TTC549 (cell line): ENCODE results near the gene NTM.
"Not testable (repeated sequence)": the region's sequence is repeated elsewhere in the genome, so short reads cannot be mapped to it uniquely, and the experiment has no call there.

Source experiments
- FAIRE-seq: peaks from 2 replicates; lab custom pipeline; 2012; peaks lifted over from hg19 to GRCh38; lab: Jason Lieb, UNC

NTM gene

DNA sequence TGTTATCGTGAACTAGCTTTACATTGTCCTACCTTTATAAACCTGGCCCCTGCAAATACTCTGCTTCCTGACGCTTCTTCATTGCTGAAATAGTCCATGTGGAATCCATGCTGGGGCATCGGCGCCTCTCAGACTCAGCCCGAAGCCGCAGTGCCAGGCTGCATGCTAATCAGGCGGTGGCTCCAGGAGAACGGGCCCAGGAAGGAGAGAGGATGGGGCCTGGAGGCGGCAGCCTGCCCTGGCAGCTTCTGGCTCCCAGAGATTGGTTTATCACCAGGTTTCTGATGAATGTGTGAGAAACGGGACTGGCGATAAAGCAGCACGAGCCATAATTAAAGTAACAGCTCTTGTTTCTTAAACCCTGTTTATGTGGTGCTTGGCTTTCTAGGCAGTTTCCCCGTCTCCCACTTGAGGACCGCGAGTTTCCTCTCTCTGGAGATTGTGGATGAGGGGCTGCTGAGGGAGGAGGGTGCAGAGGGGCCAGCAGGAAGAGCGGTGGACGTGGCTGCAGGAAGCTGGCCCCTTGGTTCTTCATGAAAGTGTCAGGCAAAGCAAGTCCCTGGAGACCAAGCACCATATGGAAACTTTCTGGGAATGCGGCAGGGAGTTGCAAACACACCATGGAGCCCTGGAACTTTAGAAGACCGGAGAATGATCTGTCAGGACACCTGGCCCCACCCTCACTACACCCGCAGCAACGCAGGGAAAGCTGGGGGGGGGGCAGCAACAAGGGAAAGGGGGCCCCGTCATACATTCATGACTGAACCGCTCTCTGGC lies 93.4 kb downstream of the NTM start:
- FAIRE-seq: no peak

DNA sequence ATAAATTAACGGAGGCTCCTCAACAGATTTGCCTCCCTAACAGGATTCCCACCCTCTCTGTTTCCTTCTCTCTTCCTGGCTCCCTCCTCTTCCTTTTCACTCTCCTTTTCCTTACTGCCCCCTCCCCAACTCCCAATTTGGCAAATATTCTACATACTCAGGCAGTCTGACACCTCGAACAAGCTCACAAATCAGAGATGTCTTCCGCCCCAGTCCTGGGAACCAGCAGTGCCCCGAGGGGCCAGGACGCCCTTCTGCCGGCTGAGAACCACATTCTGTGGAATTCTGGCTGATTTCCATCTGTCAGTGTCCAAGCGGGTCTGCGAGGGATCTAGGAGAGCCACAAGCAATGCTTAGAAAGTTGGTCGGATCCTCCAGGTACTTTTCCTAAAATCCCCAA lies 94.0 kb downstream of the NTM start:
- FAIRE-seq: no peak

DNA sequence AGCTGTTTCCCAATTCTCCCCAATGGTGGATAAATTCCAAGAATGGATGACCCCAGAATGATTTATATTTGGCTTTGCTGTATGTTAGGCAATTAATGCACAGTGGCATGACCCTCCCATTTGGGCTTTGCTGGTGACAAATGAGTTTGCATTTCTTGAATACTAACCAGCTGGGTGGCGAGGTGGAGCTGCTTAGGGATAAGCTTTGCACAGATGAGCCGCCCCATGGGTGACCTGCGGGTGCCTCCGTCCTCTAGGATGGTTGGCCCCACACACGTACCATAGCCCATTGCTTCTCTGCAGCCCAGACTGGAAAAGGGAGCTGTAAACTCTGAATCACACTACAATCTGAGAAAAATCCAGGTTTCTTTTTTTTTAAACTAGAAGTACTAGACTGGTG lies 94.6 kb downstream of the NTM start:
- FAIRE-seq: no peak

DNA sequence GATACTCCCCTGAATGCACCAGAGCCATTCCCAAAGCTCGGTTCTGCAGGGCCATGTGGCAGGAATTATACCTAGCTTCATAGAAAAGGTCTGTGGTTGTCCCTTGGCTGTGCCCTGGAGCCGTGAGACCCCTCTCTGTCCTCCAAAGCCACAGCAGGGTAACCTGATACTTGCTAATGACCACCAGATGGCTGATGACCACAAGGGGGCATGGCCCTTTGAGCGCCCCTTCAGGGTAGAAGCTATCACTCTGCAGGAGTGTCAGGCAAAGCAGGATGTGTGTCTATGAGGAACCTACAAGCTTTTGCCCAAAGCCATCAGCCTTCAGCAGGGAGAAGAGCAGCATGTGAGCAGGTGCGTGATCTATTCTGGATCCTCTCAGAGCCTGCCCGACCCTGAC lies 95.3 kb downstream of the NTM start:
- FAIRE-seq: no peak

DNA sequence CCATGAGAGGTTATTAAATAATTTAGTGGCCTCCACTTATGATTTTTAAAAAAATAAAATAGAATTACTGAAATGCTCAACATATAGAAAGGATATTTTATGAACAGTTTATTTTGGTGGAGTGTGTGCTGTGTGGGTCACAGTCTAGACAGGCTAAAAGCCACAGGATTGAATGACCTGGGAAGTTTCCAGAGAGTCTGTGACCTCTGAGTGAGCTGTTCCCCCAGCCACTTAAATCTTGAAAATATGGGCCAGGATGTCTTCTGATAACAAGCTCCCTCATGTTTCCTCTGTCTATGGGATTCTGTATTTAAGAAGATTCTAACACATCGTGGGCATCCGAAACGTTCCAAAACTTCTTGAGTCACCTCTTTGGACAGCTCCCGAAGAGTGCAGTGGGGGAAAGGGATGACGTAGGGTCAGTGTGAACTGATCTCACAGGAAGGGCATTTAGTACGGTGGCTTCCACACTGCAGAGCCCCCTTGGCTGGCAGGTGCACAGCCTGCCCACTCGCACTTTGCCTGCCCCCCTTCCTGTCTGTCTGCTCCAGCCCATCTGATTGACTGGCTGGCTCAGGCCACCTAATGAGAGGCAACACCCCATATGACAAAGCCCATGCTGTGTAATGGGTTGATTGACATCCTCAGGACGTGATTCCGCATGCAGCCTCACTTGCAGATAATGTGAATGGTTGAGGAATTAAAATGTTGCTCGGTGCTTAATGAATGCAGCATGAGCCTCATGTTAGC lies 97.4 kb downstream of the NTM start:
- no peak for FAIRE-seq

DNA sequence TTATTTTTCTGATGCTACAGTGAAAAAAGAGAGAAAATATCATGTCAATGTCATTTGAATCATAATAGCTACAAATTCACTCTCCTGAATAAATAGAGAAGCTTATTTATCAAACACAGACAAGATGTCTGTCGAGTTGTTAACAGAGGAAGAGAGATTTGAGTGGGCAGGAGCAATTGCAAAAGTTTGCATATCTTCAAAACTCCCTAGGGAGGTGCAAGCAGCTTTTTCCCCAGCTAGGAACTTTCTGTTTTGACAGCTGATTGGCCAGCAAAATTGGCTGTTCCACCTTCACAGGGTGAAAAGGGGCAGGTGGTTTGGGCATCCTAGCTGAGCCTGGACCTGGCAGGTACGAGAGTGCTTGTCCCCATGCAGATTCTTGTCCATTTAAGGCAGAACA lies 98.2 kb downstream of the NTM start:
- no peak for FAIRE-seq

DNA sequence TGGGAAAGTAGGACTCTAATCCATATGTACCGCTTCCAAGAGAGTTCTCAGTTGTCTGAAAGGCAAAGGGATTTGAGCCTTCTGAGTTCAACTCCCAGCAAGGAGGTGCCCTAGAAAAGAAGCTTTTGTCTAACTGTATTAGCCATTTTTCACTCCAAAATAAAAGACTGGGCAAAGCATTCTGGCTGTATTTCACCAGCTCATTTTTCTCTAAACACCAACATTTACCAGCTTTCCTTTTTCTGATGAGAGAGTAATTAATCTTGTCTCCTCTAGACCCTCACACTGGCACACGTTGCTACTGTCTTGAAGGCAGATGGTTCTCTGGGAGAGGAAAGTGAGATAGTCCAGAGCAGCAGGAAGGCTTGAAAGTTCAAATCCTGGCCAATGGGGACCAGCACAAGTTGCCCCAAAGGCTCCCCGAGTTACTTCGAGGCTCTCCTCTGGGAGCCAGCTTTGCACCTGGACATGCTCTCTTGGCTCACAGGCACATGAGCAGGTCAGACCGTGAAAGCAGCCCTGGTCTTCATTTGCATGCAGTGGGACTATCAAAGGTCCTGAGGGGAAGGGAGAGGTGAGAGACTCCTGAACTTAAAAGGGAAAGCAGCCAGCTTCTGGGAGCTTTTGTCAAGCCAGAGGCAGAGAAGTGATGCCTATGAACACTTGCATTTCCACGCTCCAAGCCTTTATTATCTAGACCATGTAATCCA lies 100.0 kb downstream of the NTM start:
- no peak for FAIRE-seq

DNA sequence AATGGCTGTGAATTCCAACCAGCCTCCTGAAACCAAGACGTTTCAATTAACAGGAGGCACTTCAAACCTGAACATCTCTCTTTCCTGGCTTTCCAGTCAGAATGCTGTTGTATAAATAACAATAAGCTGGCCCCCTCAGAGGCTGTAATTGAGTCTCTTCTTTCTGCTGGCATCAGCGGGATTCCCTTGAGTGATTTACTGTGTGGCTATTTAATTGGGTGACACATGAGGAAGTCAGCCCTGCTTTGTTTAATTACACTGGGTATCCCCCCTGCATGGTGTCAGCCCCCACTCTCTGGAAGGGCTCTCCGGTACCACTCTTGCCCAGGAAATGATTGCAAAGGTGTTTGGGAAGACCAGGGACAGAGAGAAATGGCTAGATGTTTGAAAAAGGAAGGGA lies 101.6 kb downstream of the NTM start:
- no peak for FAIRE-seq

DNA sequence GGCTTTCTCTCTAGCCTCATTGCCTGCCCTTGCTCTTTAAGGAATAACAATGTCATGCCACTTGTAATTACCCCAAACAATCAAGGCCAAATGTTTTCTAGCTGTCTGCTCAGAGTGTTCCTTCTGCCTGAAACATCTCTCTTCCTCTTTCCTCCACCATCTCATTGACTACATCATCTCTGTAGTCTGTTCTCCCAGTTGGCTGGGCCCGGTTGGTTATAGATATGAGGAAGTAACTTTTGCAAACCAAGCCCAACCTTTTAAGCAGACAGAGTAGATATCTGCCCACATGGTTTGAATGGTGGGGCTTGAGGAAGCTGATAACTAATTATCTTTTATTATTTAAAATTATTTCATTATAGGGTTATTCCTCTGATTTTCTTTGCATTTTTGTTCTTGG lies 104.5 kb downstream of the NTM start:
- FAIRE-seq: no peak

DNA sequence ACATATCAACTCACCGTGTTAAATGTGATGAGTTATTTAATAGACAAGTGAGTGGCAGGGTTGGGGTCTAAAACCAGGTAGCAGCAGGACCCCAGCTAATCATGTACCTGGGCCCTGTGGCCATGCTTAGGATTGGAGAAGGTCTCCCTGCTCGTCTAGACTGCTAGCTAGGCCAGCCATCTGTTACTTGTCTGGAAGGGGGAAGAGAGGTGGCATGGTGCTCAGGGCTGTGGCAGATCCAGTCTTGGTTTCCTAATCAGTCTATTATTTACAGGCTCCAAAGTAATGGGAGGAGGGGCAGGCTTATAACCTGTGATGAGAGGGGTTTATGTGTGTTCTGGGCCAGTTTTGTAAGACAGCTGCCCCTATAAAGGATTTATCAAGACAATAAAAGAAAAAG lies 105.9 kb downstream of the NTM start:
- FAIRE-seq: no peak

DNA sequence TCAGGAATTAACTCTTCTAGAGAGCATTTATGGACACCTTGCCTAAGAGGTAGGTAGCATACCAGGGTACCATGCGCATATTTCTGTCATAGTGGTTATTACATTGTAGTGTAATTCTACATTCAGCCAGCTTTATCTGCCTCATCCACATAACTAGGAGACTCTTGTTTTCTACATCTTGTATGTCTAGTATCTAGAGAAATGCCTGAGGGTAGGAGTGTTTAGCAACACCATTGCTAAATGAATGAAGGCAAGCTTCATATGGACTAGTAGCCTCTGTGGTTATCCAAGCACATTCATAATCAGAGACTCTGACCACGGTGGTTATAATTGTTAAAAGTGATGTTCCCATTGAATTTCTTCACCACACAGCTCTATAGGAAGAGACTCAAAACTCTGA lies 107.9 kb downstream of the NTM start:
- FAIRE-seq: no peak

DNA sequence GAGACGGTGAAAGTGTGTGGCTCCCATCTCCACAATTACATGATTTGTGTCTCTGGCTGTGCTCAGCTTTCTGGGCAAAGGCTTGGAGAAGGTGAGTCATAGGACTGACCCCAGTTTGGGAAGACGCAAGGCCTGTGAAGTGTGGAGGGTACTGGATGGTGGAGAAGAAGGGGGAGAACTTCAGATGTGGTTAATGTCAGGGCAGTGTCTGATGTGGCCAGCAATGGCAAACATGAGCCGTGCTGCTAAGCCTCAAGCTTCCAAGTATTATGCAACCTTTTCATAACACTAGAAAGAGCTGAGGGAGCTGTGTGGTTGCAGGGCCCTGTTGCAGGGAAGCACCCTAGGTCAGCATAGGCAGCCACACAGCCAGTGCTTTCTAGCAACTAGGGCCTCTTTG lies 110.9 kb downstream of the NTM start:
- no peak for FAIRE-seq

DNA sequence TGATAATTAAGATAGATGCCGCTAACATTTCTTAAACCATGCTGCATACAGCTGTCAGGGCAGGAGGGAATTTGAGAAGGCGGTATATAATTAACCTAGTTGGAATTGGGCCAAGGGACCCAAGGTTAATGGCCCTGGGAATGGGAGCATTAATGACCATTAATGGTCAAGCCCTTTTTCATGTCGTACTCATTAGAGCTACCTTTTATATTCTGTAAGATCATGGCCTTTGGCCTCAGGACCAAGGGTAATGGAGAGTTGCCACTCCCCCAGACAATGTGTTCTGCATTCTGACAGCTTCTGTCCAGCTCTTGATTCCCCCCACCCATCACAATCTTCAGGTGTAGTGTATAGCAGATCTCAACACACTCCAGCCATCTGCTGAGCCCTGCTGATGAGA lies 111.6 kb downstream of the NTM start:
- no peak for FAIRE-seq

DNA sequence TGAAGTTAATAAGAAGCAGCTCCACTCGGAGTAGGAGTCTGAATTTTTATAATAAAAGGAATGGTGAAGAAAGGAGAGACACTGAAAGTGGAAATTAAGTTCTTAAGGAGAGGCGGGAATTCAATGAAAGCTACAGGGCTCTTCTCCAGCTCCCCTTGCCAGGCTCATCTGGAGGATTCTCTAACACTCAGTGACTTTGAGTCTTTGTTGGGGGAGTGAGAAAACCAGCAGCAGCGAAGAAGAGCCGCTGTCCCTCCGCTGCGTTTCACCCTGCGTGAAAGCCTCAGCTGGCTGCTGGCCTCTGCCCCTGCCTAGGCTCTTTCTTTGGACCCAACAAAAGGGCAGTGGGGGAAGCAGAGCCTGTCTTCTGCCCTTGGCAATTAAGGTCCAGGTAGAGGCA lies 113.0 kb downstream of the NTM start:
- no peak for FAIRE-seq

DNA sequence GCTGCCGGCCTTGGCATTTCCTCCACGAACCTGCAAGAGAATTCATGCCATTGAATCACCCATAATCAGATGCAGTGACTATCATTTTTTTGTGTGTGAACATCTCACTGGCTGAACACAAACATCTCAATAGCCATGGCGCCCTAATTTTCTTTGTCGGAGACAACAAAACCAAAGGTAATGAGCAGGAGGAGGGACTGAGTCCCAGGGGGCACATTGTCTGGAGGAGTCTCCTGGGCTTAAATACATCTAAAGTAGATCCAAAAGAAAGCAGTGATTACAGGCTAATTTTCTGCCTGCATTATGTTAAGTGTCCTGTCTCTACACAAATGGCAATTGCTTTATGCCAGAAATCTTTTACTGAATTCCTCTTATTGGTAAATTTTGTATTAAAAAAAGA lies 113.5 kb downstream of the NTM start:
- FAIRE-seq: no peak

DNA sequence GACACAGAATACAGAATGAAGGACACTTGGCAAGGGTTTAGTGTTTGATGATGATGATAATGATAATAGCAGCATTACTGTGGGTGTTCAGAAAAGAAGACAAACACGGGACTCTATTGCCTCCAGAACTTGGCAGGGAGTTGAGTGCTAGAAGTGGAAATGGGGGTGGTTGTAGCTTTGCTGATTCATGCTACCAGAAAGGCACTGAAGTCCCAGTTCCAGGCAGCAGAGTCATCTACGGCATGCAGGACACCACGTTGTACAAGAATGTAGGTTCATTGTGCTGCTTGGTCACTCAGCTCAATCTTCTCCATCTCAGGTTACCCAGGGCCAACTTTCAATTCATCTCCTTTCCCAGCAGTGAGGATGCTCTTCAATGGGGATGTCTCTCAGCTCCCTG lies 115.7 kb downstream of the NTM start:
- no peak for FAIRE-seq

DNA sequence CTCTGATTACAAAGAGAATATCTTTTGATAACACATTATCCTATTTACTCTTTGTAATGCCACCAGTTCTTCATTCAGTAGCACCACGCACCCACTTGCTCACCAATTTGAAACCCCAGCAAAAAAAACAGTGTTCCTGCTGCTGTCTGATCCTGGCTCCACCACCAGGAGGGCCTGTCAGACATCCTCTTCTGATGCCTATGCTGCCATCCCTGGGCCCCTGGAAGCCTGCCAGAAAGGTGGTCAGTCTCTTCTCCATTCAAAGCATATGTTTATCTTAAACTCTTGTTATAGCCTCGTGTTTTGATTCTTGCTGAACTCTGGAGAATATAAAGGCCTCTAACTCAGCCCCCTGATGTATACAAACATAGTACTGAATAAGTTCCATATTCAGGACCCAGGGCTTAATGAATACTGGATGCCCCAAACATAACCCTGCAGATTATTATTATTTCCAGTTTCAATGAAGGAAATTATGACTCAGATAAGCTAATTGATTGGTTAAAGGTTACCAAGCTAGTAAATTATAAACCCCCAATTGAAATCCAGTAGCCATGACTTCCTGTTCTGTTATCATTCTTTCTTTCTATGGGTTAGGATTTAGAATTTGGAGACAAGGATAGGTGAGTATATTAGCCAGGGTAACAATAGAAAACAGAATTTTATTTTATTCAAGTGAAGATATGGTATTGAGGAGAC lies 116.7 kb downstream of the NTM start:
- FAIRE-seq: no peak

DNA sequence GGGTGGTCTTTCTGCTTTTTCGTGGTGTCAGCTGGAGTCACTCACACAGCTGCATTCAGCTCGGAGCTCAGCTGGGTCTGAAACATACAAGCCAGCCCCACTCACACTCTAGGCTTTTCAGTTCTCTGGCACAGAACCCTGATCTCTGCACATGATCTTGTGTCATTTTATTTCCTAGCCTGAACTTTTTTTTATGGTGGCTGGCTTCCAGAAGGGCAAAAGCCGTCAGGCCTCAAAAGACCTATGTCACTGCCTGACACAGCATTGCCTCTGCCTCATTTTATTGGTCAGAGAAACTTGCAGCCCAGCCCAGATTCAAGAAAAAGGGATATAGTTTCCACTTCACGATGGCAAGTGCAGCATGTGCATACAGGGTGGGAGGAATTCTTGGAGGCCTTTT lies 117.8 kb downstream of the NTM start:
- no peak for FAIRE-seq

DNA sequence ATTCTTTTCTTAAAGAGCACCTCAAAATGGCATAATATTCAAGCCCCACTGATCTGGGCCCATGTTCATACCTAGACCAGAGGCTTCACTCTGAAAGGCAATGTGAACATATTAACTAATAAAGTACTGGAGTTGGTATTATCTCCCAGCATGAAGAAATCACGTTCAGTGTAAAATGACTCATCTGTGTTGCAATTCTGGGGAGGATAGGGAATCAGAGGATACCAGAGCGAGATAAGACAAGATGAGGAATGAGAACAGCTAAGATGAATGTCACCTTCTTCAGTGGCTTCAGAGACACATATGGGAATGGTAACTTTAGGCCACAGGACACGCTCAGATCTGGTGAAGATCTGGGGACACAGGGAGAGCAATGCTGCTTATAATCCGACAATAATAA lies 121.1 kb downstream of the NTM start:
- FAIRE-seq: no peak

DNA sequence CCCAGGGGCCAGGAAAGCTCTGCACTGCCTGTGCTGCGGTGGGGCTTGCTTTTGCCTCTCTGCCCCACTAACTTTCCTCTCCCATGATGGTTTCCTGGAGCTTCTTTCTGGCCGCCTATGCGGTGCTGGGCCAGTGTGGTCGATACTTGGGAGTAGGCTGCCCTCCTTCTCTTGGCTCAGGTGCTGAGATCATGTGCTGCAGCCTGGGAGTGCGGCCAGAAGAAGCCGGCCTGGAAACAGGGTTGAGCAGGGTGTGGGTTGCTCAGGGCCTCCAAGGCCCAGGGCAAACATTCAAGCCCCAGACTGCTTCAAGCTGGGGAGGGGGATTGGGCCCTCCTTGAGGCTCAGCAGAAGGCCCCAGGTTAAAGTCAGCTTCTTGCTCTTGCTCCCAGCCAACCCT lies 125.0 kb downstream of the NTM start:
- FAIRE-seq: no peak

DNA sequence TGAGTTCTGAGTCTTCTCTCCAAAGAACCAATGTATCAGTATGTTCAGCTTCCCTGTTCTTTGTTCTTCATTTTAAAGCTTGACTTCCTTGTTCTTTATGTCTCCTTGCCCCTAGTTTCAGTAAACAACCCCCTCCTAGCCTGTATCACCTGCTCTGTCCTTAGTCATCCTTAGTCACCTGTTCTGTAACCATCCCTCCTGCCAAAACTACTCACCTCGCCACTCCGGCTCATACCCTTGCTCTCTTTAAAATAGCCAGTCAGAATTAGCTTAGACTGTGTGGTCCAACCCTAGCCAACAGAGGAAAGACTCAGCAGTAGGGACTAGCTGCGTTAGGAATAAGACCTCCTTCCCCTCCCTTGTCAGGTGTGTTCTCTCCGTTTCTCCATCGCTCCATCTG lies 127.3 kb downstream of the NTM start:
- not testable (repeated sequence) for FAIRE-seq

DNA sequence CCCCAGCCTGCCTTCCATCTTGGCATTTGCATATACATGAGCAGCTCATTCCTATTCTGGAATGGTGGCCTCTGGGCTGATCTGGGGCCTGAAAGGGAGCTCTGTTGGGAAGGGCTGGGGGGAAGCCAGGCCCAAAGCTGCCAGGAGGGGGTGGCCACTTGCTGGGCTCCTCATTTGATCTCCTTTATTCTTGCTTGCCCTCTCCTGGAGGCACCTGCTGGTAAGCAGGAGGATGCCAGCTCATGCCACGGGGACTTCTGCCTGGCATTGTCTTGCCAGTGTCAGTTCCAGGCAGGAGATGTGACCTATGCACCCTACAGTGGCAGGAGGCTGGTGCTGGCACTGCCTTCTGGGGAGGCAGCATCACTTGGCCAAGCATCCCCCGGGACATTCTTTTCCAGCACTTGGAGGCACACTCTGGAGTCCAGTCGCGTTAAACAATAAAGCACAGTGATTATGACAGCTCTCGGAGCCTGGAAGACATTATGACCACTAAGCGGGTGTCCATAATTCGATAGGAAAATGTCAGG lies 128.3 kb downstream of the NTM start:
- no peak for FAIRE-seq

DNA sequence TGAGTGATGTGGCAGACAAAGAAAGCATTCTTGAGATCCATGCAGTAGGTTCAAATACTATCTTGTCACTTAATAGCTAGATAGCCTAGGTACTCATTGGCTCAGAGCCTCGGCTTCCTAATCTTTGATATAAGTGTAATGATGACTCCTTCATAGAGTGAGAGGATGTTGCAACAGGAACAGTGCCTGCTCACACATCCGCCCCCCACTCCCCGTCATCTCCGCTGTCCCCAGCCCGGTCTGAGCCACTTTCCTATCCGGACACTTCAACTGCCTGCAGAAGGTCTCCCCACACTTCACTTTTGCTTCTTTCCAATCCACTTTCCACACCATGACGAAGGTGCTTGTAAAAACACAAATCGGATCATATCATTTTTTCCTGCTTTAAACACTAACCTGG lies 128.8 kb downstream of the NTM start:
- FAIRE-seq: no peak
